ENCODE results near the gene APOBEC3B.
"Not testable (repeated sequence)": the region's sequence is repeated elsewhere in the genome, so short reads cannot be mapped to it uniquely, and the experiment has no call there.

The APOBEC3B gene

GRCh38 chr22:38942702-38943101, 39.4 kb upstream of the APOBEC3B start:
- no peak for DNase-seq (ENCODE audit: low read depth, low spot score)
- Histone ChIP-seq H3K27ac (ENCODE audit: low read length) (no peak overlapping the region), H3K4me3 (ENCODE audit: low read length) (no peak overlapping the region), H3K36me3 (ENCODE audit: control insufficient read depth, insufficient read depth, low read length) (no peaks in the 10 kb centered on the region), H3K4me1 (ENCODE audit: control insufficient read depth, insufficient read depth, low read length) (no peaks in the 10 kb centered on the region), H3K27me3 (ENCODE audit: control insufficient read depth, insufficient read depth, low read length) (no peaks in the 10 kb centered on the region), H3K9me3 (ENCODE audit: control insufficient read depth, insufficient read depth, low read length) (no peaks in the 10 kb centered on the region)
- WGBS (ENCODE audit: insufficient coverage, insufficient read length): no CpG with 5 or more reads among the region's 5 CpGs

- no peak overlapping the region for H3K4me3 ChIP-seq (ENCODE audit: low read length)
- no peaks in the 10 kb centered on the region for H3K4me1 ChIP-seq (ENCODE audit: control insufficient read depth, insufficient read depth, low read length)
- H3K9me3 ChIP-seq (ENCODE audit: control insufficient read depth, insufficient read depth, low read length): no peaks in the 10 kb centered on the region
- WGBS (ENCODE audit: insufficient coverage, insufficient read length): no CpG with 5 or more reads among the region's 9 CpGs
- no peak overlapping the region for H3K27ac ChIP-seq (ENCODE audit: low read length)
- H3K36me3 ChIP-seq (ENCODE audit: control insufficient read depth, insufficient read depth, low read length): no peaks in the 10 kb centered on the region
- DNase-seq (ENCODE audit: low read depth, low spot score): no peak
- H3K27me3 ChIP-seq (ENCODE audit: control insufficient read depth, insufficient read depth, low read length): no peaks in the 10 kb centered on the region
Observed at GRCh38 chr22:38943201-38943600, 38.9 kb upstream of the APOBEC3B start.

GRCh38 chr22:38943882-38944281, 38.3 kb upstream of the APOBEC3B start:
- no peaks in the 10 kb centered on the region for H3K27me3 ChIP-seq (ENCODE audit: control insufficient read depth, insufficient read depth, low read length)
- DNase-seq (ENCODE audit: low read depth, low spot score): no peak
- H3K4me3 ChIP-seq (ENCODE audit: low read length): no peak overlapping the region
- H3K27ac ChIP-seq (ENCODE audit: low read length): no peak overlapping the region
- no peaks in the 10 kb centered on the region for H3K4me1 ChIP-seq (ENCODE audit: control insufficient read depth, insufficient read depth, low read length)
- no CpG with 5 or more reads among the region's 3 CpGs for WGBS (ENCODE audit: insufficient coverage, insufficient read length)
- no peaks in the 10 kb centered on the region for H3K36me3 ChIP-seq (ENCODE audit: control insufficient read depth, insufficient read depth, low read length)
- no peaks in the 10 kb centered on the region for H3K9me3 ChIP-seq (ENCODE audit: control insufficient read depth, insufficient read depth, low read length)

GRCh38 chr22:38944653-38945052, 37.5 kb upstream of the APOBEC3B start:
- no CpG with 5 or more reads among the region's 7 CpGs for WGBS (ENCODE audit: insufficient coverage, insufficient read length)
- DNase-seq (ENCODE audit: low read depth, low spot score): no peak

GRCh38 chr22:38945706-38946338, 36.3 kb upstream of the APOBEC3B start:
- not testable (repeated sequence) for H3K27me3 ChIP-seq (ENCODE audit: control insufficient read depth, insufficient read depth, low read length); H3K27ac ChIP-seq (ENCODE audit: low read length); DNase-seq (ENCODE audit: low read depth, low spot score); H3K4me3 ChIP-seq (ENCODE audit: low read length); H3K9me3 ChIP-seq (ENCODE audit: control insufficient read depth, insufficient read depth, low read length); H3K36me3 ChIP-seq (ENCODE audit: control insufficient read depth, insufficient read depth, low read length); H3K4me1 ChIP-seq (ENCODE audit: control insufficient read depth, insufficient read depth, low read length)

More at GRCh38 chr22:38944653-38945052, 37.5 kb upstream of the APOBEC3B start:
- Histone ChIP-seq H3K36me3 (ENCODE audit: control insufficient read depth, insufficient read depth, low read length) (no peaks in the 10 kb centered on the region), H3K27ac (ENCODE audit: low read length) (no peak overlapping the region), H3K4me1 (ENCODE audit: control insufficient read depth, insufficient read depth, low read length) (no peaks in the 10 kb centered on the region), H3K27me3 (ENCODE audit: control insufficient read depth, insufficient read depth, low read length) (no peaks in the 10 kb centered on the region), H3K4me3 (ENCODE audit: low read length) (no peak overlapping the region), H3K9me3 (ENCODE audit: control insufficient read depth, insufficient read depth, low read length) (no peaks in the 10 kb centered on the region)

- Histone ChIP-seq H3K27ac (ENCODE audit: low read length) (no peak overlapping the region), H3K9me3 (ENCODE audit: control insufficient read depth, insufficient read depth, low read length) (no peaks in the 10 kb centered on the region), H3K4me3 (ENCODE audit: low read length) (no peak overlapping the region), H3K27me3 (ENCODE audit: control insufficient read depth, insufficient read depth, low read length) (no peaks in the 10 kb centered on the region), H3K4me1 (ENCODE audit: control insufficient read depth, insufficient read depth, low read length) (no peaks in the 10 kb centered on the region), H3K36me3 (ENCODE audit: control insufficient read depth, insufficient read depth, low read length) (no peaks in the 10 kb centered on the region)
- DNase-seq (ENCODE audit: low read depth, low spot score): no peak
- no CpG with 5 or more reads among the region's 8 CpGs for WGBS (ENCODE audit: insufficient coverage, insufficient read length)
Observed at GRCh38 chr22:38946771-38947170, 35.4 kb upstream of the APOBEC3B start.

- H3K27me3 ChIP-seq (ENCODE audit: control insufficient read depth, insufficient read depth, low read length): no peaks in the 10 kb centered on the region
- no peaks in the 10 kb centered on the region for H3K9me3 ChIP-seq (ENCODE audit: control insufficient read depth, insufficient read depth, low read length)
- no CpG with 5 or more reads among the region's 14 CpGs for WGBS (ENCODE audit: insufficient coverage, insufficient read length)
- H3K4me3 ChIP-seq (ENCODE audit: low read length): no peak overlapping the region
- no peak for DNase-seq (ENCODE audit: low read depth, low spot score)
- no peaks in the 10 kb centered on the region for H3K36me3 ChIP-seq (ENCODE audit: control insufficient read depth, insufficient read depth, low read length)
- H3K27ac ChIP-seq (ENCODE audit: low read length): no peak overlapping the region
- no peaks in the 10 kb centered on the region for H3K4me1 ChIP-seq (ENCODE audit: control insufficient read depth, insufficient read depth, low read length)
Observed at GRCh38 chr22:38947321-38948140, 34.6 kb upstream of the APOBEC3B start.

- DNase-seq (ENCODE audit: low read depth, low spot score): no peak
- Histone ChIP-seq H3K4me1 (ENCODE audit: control insufficient read depth, insufficient read depth, low read length) (no peaks in the 10 kb centered on the region), H3K9me3 (ENCODE audit: control insufficient read depth, insufficient read depth, low read length) (no peaks in the 10 kb centered on the region), H3K4me3 (ENCODE audit: low read length) (no peak overlapping the region), H3K27me3 (ENCODE audit: control insufficient read depth, insufficient read depth, low read length) (no peaks in the 10 kb centered on the region), H3K36me3 (ENCODE audit: control insufficient read depth, insufficient read depth, low read length) (no peaks in the 10 kb centered on the region), H3K27ac (ENCODE audit: low read length) (no peak overlapping the region)
- no CpG with 5 or more reads among the region's 7 CpGs for WGBS (ENCODE audit: insufficient coverage, insufficient read length)
Observed at GRCh38 chr22:38948181-38948940, 33.8 kb upstream of the APOBEC3B start.

GRCh38 chr22:38949889-38950405, 32.2 kb upstream of the APOBEC3B start:
- H3K9me3 ChIP-seq (ENCODE audit: control insufficient read depth, insufficient read depth, low read length): no peaks in the 10 kb centered on the region
- no CpG with 5 or more reads among the region's 8 CpGs for WGBS (ENCODE audit: insufficient coverage, insufficient read length)
- no peak overlapping the region for H3K4me3 ChIP-seq (ENCODE audit: low read length)
- no peaks in the 10 kb centered on the region for H3K27me3 ChIP-seq (ENCODE audit: control insufficient read depth, insufficient read depth, low read length)
- no peaks in the 10 kb centered on the region for H3K4me1 ChIP-seq (ENCODE audit: control insufficient read depth, insufficient read depth, low read length)
- no peaks in the 10 kb centered on the region for H3K36me3 ChIP-seq (ENCODE audit: control insufficient read depth, insufficient read depth, low read length)
- DNase-seq (ENCODE audit: low read depth, low spot score): no peak
- H3K27ac ChIP-seq (ENCODE audit: low read length): no peak overlapping the region

- no peak overlapping the region for H3K4me3 ChIP-seq (ENCODE audit: low read length)
- H3K4me1 ChIP-seq (ENCODE audit: control insufficient read depth, insufficient read depth, low read length): no peaks in the 10 kb centered on the region
- no peaks in the 10 kb centered on the region for H3K36me3 ChIP-seq (ENCODE audit: control insufficient read depth, insufficient read depth, low read length)
- no peak overlapping the region for H3K27ac ChIP-seq (ENCODE audit: low read length)
- DNase-seq (ENCODE audit: low read depth, low spot score): no peak
- no peaks in the 10 kb centered on the region for H3K27me3 ChIP-seq (ENCODE audit: control insufficient read depth, insufficient read depth, low read length)
- WGBS (ENCODE audit: insufficient coverage, insufficient read length): no CpG with 5 or more reads among the region's 13 CpGs
- H3K9me3 ChIP-seq (ENCODE audit: control insufficient read depth, insufficient read depth, low read length): no peaks in the 10 kb centered on the region
Observed at GRCh38 chr22:38950527-38951295, 31.4 kb upstream of the APOBEC3B start.
